ENCODE measurements around the gene ARHGEF9.

Gene ARHGEF9

DNA sequence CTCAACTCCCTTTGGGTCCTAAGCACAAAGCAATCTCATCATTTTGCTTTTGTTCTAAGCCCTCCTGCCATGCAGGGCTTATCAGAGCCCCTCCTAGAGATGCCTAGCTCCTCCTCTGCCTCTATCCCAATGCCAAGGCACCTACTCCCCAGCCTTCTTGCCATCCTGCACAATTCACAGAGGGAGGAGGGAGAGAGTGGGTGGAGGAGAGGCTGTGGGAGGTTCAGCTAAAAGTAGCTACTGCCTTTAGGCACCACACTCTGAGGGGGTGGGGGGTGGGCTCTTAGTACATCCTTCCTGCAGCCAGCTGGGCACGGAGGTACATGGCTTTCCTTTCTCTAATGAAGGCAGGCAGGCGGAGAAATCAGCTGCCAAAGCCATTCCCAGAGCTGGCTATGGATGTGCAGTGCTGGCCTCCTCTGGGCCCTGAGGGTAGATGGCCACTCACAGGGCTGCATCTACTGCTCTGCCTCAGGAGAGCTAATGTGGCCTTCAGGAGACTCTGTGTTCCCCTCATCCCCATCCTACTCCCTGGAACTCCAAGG is 40.1 kb downstream of the ARHGEF9 start:
- DNase-seq, result no peak

DNA sequence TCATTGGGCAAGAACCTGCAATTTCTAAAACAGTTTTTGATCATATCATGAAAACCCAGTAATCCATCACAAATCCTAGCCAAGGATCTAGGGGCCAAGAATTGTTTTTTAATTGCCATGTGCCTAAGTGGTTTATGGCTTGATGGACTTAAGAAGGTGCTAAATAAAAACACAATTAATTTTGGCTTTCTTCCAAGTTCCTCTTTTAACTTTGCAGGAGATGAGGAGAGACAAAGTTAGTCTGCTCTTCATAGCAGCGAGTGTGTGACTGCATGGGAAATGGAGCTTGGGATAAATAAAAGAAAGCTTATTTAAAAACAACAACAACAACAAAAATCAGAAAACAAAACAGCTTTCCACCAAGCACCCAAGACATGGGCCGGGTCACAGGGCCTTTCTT is 41.4 kb downstream of the ARHGEF9 start:
- no peak for DNase-seq

DNA sequence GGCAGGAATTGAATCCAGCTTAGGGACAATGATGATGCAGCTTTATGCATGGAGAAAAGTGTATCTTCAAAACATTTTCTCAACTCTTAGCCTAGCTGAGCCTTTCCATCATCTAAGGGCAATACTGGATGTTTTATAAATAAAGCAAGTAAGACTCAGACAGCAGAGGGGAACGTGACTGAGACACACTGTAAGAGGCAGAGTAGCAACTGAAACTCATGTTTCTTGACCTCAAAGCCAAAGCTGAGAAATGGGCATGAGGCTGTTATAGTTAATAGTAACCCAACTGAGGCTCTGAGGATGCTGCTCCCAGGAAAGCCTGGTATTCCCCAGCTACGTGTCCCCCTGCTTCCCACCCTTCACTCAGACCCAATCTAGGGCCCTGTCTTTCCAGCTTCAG is 44.6 kb downstream of the ARHGEF9 start:
- no peak for DNase-seq

DNA sequence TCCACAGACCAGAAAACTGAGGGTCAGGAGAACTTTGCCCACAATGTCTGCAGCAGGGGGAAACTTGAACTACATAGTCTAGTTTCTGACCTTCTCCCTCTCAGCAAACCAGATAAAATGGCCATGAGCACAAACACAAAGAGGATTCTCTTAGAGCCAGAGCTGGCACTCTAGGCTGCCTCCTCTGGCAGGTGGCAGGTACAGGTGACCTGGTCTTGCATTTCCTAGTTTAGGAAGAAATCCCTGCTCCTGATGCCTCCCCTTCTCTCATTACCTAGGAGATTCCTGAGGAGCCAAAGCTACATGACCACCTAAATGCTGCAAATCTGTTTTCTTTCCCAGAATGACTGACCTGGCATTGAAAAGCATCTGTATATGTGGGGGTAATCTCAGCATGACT is 45.1 kb downstream of the ARHGEF9 start:
- no peak for DNase-seq

DNA sequence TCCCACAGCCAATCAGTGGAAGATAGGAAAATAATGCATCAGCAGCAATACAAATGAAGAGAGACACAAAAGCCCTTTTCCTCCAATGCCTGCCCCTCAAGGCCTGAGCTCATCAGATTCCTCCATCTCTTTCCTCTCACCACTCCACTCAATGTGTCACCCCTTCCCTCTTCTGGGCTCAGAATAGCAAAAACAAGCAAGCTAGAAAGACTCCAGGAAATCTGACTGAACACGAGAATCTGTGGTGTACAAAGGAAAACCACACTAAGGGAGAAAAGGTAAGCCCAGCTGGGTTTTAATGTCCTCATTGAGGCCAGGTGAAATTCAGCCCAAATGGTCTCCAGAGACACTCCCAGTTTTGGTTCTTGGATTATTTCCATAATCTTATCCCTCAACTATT is 46.3 kb downstream of the ARHGEF9 start:
- DNase-seq, result no peak

DNA sequence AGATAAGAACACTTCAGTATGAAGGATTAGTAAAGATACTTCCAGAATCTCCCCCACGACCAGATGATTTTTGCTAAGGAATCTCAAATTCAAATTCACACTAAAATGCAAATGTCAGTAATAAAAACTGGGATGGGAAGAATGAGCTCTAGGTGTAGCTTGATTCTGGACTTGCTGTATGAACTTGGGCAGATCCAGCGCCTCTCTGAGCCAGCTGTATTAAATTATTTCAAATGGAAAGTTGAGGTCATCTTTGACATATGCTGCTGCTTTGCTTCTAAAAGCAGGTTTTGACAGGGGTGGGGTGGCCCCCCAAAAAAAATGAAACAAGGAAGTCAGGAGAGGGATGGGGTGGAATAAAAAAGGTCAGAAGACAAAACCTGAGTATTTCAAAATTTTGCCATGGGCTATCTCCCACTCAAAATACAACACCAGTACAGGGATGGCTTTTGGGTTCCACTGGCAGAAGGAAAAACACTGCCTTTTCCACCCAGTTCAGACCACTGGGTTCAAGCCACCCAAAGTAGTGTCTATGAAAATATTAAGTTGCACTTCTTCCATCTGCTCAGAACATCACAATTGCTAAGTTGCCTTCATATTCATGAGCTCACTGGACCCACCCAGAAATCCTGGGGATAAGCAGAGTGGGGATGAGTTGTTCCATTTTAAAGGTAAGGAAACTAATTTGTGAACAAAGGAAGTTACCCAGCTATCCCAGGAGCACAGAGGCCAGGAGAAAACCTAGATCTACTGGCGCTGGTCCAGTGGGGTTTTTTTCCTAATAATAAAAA is 47.7 kb downstream of the ARHGEF9 start:
- no peak for DNase-seq

DNA sequence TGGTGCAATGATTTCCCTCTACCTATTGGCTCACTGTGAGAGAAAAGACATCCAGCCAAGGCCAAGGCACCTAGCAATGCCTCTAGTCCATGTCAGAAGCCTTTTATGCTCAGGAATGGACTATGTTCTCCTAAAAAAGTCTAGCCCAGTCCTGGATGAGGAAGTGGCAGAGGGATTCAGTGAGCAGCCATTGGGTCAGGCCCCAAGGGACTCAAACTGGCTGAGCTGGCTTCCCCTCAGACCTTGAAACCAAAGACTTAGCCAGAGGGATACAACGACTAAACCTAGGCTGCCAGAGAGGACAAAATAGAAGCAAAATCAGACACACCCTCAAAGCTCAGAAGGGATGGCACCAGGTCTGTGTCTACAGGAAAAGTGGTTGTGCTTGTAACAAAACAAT is 49.1 kb downstream of the ARHGEF9 start:
- no peak for DNase-seq

DNA sequence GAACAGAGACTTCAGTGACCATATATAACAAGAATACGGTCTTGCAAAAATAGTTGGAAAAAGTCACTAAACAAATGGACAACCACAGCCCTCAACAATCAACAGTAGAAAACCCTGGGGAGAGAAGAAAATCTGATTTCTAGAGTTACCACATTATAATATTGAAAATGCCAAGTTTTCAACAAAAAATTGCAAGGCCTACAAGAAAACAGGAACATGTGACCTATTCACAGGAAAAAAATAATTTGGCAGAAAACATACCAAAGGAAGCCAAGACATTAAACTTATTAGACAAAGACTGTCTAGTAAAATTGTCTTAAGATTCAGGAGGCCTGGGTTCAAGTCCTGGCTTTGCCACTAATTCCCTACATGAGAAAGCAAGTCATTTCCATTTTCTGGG is 64.7 kb downstream of the ARHGEF9 start:
- DNase-seq, result no peak

DNA sequence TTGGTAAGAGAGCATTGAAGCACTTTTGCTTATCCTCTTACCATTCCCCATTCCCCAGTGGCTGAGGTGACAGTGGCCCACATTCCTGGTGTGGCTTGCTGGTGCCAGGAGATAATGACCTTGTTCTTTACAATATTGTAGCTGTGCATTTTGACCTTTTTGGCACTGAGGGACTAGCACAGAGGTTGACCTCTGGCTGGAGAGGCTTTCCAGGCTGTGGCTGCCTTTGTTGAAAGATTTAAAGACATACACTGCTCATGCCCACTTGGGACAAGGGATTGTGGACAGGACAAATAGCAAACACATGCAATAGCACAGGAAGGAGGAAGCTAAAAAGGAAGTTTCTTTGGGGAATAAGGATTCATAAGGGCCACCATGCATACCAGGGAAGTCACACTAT is 65.4 kb downstream of the ARHGEF9 start:
- no peak for DNase-seq

DNA sequence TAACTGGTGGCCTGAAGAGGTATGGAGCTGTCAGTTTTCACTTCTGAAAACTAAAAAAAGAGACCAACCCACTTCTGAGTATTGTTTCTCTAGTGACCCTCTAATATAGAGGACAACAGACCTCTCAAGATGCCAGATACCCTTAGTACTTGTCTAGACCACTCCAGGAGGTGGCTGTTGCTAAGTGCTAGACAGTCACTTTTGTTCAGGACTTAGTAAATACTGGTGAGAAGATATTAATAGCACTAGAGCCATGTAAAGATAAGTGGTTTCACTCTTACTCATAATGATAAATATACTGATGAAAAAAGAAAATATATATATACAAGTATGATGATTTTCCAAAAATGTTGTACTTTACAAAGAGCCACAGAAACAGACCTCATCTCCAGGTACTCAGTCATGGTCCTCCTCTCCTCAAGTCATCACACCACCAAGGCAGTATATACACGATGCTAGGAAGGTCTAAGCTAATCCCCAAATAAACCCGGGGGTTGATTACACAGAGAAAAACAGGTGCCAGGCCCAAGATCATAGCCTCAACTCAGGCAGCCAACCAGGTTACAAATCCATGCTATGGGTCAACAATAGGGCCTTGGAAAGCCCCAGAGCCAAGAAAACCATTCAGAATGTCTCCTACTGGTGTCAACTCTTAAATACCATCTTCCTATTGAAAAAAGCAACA is 66.9 kb downstream of the ARHGEF9 start:
- DNase-seq, result no peak

DNA sequence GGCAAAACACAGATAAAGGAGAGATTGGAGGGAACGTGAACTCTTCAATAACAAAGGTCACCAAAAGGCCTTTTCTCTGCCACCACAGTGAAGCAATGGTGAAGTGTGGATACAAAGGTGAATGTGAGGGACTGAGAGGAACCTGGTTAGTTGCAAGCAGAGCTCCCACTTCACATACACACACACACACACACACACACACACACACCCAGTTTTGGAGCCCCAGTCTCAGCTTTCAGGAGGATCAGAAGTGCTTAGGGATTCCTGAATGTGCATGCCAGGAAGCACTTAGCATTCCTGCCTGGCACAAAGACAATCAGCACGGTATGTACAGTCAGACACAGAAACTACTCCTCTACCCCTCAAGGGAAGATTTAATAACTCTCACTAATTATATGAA is 71.5 kb downstream of the ARHGEF9 start:
- no peak for DNase-seq

DNA sequence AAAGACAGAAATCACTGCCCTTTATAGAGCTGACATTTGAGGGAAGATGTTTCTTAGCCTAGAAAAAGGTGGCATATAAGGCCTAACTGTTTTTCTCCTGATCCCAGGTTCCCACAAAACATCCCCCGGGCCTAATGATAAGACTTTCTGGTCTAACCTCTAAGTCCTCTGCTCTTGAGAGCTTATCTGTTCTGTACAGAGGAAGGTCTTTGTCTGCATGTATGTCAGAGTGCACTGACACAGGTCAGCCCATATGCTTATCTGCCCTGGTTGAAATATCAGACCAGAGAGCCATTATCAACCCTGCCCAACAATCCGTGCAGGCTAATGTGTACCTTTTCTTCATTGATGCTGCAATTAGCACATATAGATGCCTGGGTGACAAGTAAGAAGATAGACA is 76.2 kb downstream of the ARHGEF9 start:
- no peak for DNase-seq

DNA sequence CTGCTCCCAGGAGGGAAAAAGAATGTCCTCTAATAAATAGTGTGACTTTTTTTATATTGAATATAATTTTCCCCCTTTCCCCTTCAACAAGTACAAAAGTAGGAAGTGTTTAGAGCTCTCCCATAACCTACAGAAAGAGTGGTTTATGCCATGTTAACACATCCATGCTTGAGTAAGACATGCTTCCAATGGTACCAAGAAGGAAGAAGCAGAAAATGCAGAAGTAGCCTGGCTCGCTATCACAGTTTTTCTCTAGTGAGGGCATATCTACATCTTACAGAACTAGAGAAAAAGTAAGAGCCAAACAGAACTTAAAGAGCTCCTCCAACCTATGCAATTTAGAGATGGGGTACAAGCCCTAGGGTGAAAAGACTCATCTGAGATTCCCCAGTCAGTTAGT is 82.5 kb downstream of the ARHGEF9 start:
- no peak for DNase-seq

DNA sequence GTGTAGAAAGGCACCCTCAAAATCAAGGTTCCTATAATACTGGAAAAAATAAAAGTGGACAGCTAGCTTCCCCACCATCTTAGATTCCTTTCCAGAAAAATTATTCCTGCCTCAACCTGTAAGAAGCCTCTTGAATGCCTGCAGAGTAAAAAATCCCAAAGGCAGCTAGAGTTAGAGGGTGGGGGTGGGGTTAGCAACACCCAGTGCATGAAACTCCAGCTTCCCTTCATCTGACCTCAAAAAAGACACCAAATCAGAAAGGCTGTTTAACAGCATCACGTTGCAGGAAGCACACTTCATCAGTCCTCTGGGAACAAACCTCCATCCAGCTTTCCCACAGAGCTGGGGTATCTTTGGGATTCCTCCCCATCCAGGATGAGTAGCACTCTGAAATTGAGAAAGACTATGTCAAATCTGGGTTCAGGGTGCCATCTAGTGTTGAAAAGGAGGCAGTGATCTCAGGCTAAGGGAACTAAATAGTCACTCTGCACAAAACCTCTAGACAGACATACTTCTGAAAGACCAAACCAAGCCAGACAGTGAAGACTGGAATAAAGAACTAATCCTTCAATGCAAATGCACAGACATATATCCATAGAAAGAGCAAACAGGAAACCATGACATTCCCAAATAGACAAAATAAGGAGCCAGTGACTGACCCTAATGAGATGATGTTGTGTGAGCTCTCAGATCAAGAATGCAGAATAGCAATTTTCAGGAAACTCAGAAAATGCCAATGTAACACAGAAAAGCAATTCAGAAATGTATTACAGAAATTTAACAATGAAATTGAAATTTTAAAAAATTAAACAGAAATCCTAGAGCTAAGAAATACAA is 97.9 kb downstream of the ARHGEF9 start:
- peak; percentile 16 for DNase-seq

DNA sequence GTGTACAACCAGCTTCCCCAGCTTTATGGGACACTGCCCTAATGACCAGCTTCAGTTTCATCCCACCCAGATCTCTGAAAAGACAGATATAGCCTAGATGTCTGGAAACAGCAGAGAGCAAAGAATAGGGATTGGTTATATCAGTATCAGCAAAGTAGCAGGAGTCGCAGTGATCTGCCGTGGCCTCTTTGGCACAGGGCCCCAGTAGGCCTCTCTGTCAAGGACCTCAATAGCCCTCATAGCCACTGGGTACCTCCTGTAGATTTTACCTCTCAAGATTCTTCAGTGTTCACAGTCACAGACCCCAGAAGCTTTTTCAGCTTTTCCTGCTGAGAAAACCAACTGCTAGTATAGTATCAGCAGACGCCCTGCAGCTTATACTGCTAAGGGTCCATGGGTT is 104.6 kb downstream of the ARHGEF9 start:
- DNase-seq, result no peak

DNA sequence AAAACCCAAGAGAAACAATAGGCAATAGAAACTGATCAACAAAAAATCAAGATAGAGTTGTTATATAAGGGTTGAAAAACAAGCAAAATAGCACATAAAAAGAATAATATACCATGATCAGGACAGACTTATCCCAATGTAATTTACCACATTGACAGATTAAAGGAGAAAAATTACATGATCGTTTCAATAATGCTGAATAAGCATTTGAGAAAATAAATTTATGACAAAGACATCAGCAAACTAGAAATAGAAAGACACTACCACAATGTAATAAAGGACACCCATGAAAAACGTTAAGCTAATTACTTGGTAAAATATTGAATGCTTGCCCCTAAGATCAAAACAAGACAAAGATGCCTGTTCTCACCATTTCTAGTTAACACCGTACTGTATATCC is 105.6 kb downstream of the ARHGEF9 start:
- DNase-seq, result no peak

DNA sequence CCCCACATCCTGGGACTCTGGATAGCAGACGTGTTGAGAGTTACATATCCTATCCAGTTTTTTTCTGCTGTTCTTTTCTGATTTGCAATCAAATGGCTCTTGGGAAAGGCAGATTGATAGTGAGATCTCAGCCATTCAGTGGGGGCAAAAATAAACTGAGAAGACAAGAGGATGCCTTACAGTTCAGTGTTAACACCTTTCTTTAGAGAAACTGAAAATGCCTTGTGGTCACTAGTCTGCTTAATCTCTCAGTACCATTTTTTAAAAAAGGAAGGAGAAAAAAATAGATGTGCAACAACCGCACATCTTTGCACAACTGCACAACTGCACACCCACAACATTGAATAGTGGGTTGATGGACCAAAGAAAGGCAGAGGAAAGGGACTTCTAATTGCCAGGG is 109.3 kb downstream of the ARHGEF9 start:
- DNase-seq, result no peak

DNA sequence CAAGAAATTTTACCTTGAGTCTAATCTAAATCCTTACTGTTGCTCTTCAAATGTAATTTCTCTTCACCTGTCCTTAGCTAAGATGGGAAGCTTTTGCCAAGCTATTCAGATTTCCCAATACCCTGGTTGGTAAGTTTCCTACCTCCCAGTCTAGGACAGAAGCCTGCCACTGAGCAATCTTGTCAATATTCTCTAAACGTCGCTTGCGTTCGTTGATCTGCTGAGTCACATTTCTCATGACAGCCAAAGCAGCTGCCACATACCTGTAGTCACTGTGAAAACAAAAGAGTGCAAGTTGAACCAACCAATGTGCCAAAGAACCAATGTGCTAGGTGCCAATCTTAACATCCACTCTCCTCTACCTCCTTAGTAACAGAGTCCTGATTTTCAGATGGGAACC is 111.1 kb downstream of the ARHGEF9 start:
- no peak for DNase-seq

DNA sequence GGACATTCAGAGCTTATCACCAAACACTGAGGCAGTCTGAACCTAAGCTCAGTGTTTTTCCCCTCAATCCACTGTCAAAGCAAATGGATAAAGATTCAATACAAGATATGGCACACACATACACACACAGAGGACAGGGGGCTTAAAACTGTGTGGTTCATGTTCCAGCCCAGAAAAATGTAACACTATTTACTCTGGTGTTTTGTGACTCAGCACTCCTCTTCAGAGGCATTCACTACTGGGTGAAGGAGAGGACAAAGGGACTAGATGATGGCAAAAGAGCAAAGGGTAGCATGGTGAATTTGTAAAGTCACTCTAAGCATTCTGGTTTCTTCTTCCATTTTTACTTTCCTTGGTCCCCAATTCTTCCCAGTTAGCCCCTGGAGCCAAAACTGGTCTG is 120.3 kb downstream of the ARHGEF9 start:
- no peak for DNase-seq

DNA sequence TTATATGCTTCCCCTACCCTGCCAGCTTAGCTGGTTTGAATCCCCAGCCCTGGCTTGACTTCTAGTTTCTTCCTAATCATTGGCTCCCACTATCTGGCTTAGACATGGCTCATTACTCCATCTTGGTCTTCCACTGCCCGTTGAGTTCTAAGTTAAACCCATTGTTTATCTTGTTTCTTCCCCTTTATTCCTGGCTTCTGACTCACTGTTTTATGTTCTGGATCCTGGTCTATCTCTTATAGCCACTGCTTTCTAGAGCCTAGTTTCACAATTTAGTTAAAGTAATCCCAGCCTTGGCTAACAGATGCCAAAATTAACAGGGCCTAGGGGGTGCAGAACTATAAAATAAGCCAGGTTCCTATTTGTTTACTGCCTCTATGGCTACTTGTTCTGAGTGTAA is 120.9 kb downstream of the ARHGEF9 start:
- DNase-seq, result no peak

DNA sequence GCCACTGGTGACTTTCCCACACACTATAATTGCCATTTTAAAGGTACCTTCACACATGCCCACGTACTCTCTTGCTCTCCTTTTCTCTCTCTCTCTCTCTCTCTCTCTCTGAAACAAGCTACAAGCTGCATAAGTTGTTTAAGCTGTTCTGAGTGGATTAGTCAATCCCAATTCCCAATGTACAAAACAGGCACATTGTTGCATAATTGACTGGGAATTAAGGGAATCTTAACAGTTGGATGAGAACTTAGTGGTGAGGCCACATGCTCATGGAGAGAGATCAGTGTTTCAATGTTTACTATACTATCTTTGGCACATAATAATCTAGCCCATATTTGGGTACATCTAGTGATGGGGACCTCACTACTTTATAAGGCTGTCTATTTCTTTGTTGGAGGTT is 123.3 kb downstream of the ARHGEF9 start:
- DNase-seq, result no peak

DNA sequence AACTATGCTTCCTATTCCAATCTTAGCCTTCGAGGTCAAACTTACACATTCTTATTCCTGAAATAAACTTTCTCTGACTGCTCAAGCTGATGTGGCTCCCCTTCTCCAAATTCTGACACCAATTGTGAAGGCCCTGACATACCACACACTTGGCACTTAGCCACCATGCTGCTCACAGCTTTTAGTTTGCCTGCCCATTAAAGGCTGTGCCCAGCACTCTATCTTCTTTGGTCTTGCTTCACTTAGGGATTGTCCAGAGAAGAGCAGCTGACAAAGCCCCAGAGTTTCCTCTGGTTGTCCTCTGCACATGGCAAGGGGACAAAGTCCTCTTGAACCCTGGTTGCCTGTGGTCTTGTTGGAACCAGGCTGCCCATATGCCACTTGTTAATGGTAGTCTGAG is 126.1 kb downstream of the ARHGEF9 start:
- no peak for DNase-seq

DNA sequence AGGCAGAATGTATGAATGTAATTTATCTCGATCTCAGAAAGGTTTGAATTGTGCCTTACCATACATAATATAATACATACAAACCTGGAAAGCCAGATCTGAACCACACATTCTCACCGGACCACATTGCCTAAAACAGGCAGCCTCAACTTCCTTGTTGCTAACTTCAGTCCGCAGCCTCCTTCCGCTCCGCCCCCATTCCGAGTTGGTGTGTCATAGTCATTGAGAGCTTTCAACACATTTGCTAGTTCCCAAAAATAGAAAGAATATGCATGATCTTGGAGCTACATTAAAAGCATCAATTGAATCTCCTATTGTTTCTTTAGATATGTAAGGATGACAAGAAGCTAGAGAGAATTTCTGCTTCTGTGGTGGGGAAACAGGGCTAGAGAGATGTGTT is 127.2 kb downstream of the ARHGEF9 start:
- no peak for DNase-seq
